HepG2 (cell line): ENCODE measurements around the gene SLC35D2. TPM values are rescaled to one million over a fixed set of nuclear protein-coding genes. Genes with fewer than 3 reads are reported as not detected.

Experiments
- BCLAF1 ChIP-seq: fragments of 450-650 bp; IDR thresholded peaks from 2 replicates; pipeline ENCODE4 v1.6.1; 2017; ENCODE audit warnings: mild to moderate bottlenecking
- BORCS8-MEF2B ChIP-seq: sonication (generic); formaldehyde crosslinking; IDR thresholded peaks from 2 replicates; pipeline ENCODE4 v1.8.0; 2022; ENCODE audit warnings: mild to moderate bottlenecking, missing genetic modification reagents
- ERF ChIP-seq: IDR thresholded peaks from 2 replicates; pipeline ENCODE4 v1.6.1; 2018; ENCODE audit warnings: missing biosample characterization, missing genetic modification reagents
- FOSL1 ChIP-seq: sonication (generic); formaldehyde crosslinking; IDR thresholded peaks from 2 replicates; pipeline ENCODE4 v1.9.0; 2021; ENCODE audit warnings: missing genetic modification reagents, borderline replicate concordance
- HDAC1 ChIP-seq: sonication (generic); formaldehyde crosslinking; IDR thresholded peaks from 2 replicates; pipeline ENCODE4 v1.5.1; 2020; ENCODE audit warnings: mild to moderate bottlenecking, missing genetic modification reagents
- HOMEZ ChIP-seq: IDR thresholded peaks from 2 replicates; pipeline ENCODE4 v1.6.1; 2016; ENCODE audit warnings: low read depth
- HOXA3 ChIP-seq: sonication (generic); formaldehyde crosslinking; IDR thresholded peaks from 2 replicates; pipeline ENCODE4 v1.5.0; 2020; ENCODE audit warnings: missing genetic modification reagents
- IRF2 ChIP-seq: IDR thresholded peaks from 2 replicates; pipeline ENCODE4 v1.6.1; 2018; ENCODE audit warnings: missing genetic modification reagents, missing compliant biosample characterization
- KMT2A ChIP-seq: sonication (generic); formaldehyde crosslinking; IDR thresholded peaks from 2 replicates; pipeline ENCODE4 v1.4.0; 2020; ENCODE audit warnings: missing genetic modification reagents
- POGZ ChIP-seq: sonication (generic); formaldehyde crosslinking; IDR thresholded peaks from 2 replicates; pipeline ENCODE4 v1.4.0; 2020; ENCODE audit warnings: mild to moderate bottlenecking, missing genetic modification reagents
- PRPF4 ChIP-seq: fragments of 200-400 bp; formaldehyde crosslinking; IDR thresholded peaks from 2 replicates; pipeline ENCODE4 v1.6.1; 2016; ENCODE audit warnings: low read length, low read depth; ENCODE audit not compliant: poor library complexity, severe bottlenecking
- ZMYM2 ChIP-seq: sonication (generic); formaldehyde crosslinking; IDR thresholded peaks from 2 replicates; pipeline ENCODE4 v1.8.0; 2022; ENCODE audit warnings: mild to moderate bottlenecking, missing genetic modification reagents
- ZNF335 ChIP-seq: sonication (generic); formaldehyde crosslinking; IDR thresholded peaks from 2 replicates; pipeline ENCODE4 v1.4.0; 2020; ENCODE audit warnings: missing genetic modification reagents
- ZNF564 ChIP-seq: sonication (generic); formaldehyde crosslinking; IDR thresholded peaks from 2 replicates; pipeline ENCODE4 v1.8.1; 2023; ENCODE audit warnings: mild to moderate bottlenecking, missing genetic modification reagents
- ZNF644 ChIP-seq: IDR thresholded peaks from 2 replicates; pipeline ENCODE4 v1.6.1; 2016; ENCODE audit warnings: low read depth
- ZNF792 ChIP-seq: IDR thresholded peaks from 2 replicates; pipeline ENCODE4 v1.6.1; 2016
- polyA plus RNA-seq, 8 experiments: library from polyadenylated mRNA; depleted of rRNA in 3 of 8; stranded (reverse) in 7 of 8; unstranded in 1 of 8; fragments of >200 nt; fragmentation: Illumina TruSeq in 4 of 8; extraction: Trizol in 4 of 8; gene quantifications; 2 replicates each; pipeline versions ENCODE4 v1.2.1 to v1.2.3, GENCODE V29; 2011 to 2016; ENCODE audit warnings: low read depth in 4 of 8, missing spikeins in 1 of 8, mixed read lengths in 1 of 8; ENCODE audit not compliant: insufficient read depth in 1 of 8
- total RNA-seq, 5 experiments: library from RNA; depleted of rRNA; stranded (reverse); fragments of >200 nt; fragmentation: Illumina TruSeq; extraction: Trizol; gene quantifications; 2 replicates each; pipeline ENCODE4 v1.2.3, GENCODE V29; 2016; ENCODE audit warnings: low read depth in 1 of 5
- TF ChIP-seq, protein P1 (sequence below): sonication (generic); formaldehyde crosslinking; IDR thresholded peaks from 2 replicates; pipeline ENCODE4 v1.5.1; 2020; ENCODE audit warnings: missing genetic modification reagents, mild to moderate bottlenecking, borderline replicate concordance
- TF ChIP-seq, protein P2 (sequence below): sonication (generic); formaldehyde crosslinking; IDR thresholded peaks from 2 replicates; pipeline ENCODE4 v1.5.0; 2020; ENCODE audit warnings: mild to moderate bottlenecking, missing genetic modification reagents, moderate library complexity
- TF ChIP-seq, protein P3 (sequence below): sonication (generic); formaldehyde crosslinking; IDR thresholded peaks from 2 replicates; pipeline ENCODE4 v1.8.1; 2022; ENCODE audit warnings: low read depth, mild to moderate bottlenecking, missing genetic modification reagents

Gene SLC35D2
- total and polyA plus RNA-seq, 2 of the 13 experiments (the other 11 are each of a cell fraction or from before 2014, with no cell fraction given), result 96.2 to 103 TPM

GRCh38 chr9:96391021-96391765, 7.7 kb upstream of the SLC35D2 start (continued):
- 0 out of 2 replicates have a peak, but pooled peaks have one; percentile 72 for TF ChIP-seq ZMYM2 (CRISPR knock-in tag)
- TF ChIP-seq HOMEZ, result peak; percentile 88
- TF ChIP-seq PRPF4, result no peak
- TF ChIP-seq FOSL1, result no peak
- peak; percentile 95 for TF ChIP-seq IRF2 (CRISPR knock-in tag)
- TF ChIP-seq ZNF644 (CRISPR knock-in tag), result peak; percentile 99
- peak; percentile 85 for TF ChIP-seq POGZ
- TF ChIP-seq HDAC1 (CRISPR knock-in tag), result peak; percentile 78; the same call in 1 of the 2 replicates
- peak; percentile 77; the same call in 1 of the 2 replicates for TF ChIP-seq KMT2A
- peak; percentile 88 for TF ChIP-seq ERF (CRISPR knock-in tag)
- peak; percentile 98 for TF ChIP-seq ZNF792
- no peak for TF ChIP-seq BCLAF1
- TF ChIP-seq, protein P1, sequence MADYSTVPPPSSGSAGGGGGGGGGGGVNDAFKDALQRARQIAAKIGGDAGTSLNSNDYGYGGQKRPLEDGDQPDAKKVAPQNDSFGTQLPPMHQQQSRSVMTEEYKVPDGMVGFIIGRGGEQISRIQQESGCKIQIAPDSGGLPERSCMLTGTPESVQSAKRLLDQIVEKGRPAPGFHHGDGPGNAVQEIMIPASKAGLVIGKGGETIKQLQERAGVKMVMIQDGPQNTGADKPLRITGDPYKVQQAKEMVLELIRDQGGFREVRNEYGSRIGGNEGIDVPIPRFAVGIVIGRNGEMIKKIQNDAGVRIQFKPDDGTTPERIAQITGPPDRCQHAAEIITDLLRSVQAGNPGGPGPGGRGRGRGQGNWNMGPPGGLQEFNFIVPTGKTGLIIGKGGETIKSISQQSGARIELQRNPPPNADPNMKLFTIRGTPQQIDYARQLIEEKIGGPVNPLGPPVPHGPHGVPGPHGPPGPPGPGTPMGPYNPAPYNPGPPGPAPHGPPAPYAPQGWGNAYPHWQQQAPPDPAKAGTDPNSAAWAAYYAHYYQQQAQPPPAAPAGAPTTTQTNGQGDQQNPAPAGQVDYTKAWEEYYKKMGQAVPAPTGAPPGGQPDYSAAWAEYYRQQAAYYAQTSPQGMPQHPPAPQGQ (CRISPR knock-in tag), result peak; percentile 72; the same call in 1 of the 2 replicates
- TF ChIP-seq HOXA3, result peak; percentile 93
- peak; percentile 87 for TF ChIP-seq ZNF335
- TF ChIP-seq, protein P2, sequence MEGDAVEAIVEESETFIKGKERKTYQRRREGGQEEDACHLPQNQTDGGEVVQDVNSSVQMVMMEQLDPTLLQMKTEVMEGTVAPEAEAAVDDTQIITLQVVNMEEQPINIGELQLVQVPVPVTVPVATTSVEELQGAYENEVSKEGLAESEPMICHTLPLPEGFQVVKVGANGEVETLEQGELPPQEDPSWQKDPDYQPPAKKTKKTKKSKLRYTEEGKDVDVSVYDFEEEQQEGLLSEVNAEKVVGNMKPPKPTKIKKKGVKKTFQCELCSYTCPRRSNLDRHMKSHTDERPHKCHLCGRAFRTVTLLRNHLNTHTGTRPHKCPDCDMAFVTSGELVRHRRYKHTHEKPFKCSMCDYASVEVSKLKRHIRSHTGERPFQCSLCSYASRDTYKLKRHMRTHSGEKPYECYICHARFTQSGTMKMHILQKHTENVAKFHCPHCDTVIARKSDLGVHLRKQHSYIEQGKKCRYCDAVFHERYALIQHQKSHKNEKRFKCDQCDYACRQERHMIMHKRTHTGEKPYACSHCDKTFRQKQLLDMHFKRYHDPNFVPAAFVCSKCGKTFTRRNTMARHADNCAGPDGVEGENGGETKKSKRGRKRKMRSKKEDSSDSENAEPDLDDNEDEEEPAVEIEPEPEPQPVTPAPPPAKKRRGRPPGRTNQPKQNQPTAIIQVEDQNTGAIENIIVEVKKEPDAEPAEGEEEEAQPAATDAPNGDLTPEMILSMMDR (CRISPR knock-in tag), result no peak
- TF ChIP-seq ZNF564 (CRISPR knock-in tag), result 0 out of 2 replicates have a peak, but pooled peaks have one; percentile 31
- peak; percentile 35; the same call in 1 of the 2 replicates for TF ChIP-seq BORCS8-MEF2B (CRISPR knock-in tag)
- TF ChIP-seq, protein P3, sequence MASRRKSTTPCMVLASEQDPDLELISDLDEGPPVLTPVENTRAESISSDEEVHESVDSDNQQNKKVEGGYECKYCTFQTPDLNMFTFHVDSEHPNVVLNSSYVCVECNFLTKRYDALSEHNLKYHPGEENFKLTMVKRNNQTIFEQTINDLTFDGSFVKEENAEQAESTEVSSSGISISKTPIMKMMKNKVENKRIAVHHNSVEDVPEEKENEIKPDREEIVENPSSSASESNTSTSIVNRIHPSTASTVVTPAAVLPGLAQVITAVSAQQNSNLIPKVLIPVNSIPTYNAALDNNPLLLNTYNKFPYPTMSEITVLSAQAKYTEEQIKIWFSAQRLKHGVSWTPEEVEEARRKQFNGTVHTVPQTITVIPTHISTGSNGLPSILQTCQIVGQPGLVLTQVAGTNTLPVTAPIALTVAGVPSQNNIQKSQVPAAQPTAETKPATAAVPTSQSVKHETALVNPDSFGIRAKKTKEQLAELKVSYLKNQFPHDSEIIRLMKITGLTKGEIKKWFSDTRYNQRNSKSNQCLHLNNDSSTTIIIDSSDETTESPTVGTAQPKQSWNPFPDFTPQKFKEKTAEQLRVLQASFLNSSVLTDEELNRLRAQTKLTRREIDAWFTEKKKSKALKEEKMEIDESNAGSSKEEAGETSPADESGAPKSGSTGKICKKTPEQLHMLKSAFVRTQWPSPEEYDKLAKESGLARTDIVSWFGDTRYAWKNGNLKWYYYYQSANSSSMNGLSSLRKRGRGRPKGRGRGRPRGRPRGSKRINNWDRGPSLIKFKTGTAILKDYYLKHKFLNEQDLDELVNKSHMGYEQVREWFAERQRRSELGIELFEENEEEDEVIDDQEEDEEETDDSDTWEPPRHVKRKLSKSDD (CRISPR knock-in tag), result peak; percentile 90
